ENCODE results near the gene RBM10.

DNA sequence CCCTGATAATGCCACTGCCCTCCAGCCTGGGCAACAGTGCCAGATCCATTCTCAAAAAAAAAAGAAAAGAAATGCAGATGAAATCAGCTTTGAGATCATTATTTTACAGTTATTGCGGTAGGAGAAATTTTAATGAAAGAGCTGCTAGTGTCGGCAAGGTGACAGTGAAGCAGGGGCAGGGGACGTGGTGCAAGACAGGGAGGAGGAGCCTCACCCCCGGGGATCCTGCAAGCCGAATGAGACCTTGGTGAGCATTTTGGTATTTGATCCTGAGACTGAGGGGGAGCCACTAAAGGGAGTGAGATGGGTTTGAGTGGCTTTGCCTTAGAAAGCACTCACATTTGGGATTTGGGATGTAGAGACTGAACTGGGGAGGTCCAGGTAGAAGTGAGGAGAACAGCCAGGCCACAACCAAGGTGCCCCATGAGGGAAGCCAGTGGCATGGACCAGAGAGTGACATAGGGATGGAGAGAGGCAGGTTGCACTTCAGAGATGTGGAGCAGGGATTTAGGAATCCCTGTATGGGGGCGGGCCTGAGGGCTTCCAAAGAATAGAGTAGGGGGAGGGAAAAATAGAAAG is 23.6 kb downstream of the RBM10 start:
- TF ChIP-seq, protein P1, sequence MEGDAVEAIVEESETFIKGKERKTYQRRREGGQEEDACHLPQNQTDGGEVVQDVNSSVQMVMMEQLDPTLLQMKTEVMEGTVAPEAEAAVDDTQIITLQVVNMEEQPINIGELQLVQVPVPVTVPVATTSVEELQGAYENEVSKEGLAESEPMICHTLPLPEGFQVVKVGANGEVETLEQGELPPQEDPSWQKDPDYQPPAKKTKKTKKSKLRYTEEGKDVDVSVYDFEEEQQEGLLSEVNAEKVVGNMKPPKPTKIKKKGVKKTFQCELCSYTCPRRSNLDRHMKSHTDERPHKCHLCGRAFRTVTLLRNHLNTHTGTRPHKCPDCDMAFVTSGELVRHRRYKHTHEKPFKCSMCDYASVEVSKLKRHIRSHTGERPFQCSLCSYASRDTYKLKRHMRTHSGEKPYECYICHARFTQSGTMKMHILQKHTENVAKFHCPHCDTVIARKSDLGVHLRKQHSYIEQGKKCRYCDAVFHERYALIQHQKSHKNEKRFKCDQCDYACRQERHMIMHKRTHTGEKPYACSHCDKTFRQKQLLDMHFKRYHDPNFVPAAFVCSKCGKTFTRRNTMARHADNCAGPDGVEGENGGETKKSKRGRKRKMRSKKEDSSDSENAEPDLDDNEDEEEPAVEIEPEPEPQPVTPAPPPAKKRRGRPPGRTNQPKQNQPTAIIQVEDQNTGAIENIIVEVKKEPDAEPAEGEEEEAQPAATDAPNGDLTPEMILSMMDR (IDR thresholded peaks at IDR 0.05), result no peak
- TF ChIP-seq EP300 (IDR thresholded peaks at IDR 0.05), result no peak
